Measurements from ENCODE around the gene CATSPER1.
"Not testable (repeated sequence)": the region's sequence is repeated elsewhere in the genome, so short reads cannot be mapped to it uniquely, and the experiment has no call there.

The CATSPER1 gene

DNA sequence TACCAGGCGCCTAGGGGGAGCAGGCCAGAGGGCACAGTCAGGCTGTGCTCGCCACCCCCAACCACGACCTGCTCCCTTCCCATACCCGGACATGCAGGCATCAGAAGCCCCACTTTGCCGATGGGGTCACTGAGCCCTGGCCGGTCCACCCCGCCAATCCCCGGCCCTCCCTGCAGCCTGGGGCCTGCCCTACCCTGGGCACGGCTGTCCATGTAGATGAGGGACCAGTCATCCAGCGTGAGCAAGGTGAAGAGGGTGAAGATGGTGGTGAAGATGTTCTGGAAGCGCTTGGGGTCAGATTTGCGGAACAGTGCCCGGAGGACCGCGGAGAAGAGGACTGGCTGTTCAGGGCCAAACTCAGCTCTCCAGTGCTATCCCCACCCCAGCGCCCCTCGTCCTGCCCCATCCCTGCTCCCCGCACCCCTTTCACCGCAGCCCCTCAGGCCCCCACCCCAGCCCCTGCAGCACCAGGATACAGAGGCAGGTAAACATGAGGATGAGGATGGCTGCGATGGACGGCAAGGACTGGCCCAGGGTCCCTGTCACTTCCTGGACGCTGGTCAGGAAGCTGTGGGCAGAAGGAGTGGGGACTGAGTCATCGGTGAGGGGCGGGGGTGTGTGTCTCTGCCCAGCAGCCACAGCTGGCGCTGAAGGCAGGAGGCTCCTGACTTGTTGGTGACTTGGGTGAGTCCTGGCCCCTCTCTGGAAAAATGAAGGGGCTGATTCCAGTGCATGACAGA, 5.5 kb downstream of the CATSPER1 start:
- FAIRE-seq = no peak

GRCh38 chr11:66020212-66020611, 6.1 kb downstream of the CATSPER1 start:
- FAIRE-seq = no peak

DNA sequence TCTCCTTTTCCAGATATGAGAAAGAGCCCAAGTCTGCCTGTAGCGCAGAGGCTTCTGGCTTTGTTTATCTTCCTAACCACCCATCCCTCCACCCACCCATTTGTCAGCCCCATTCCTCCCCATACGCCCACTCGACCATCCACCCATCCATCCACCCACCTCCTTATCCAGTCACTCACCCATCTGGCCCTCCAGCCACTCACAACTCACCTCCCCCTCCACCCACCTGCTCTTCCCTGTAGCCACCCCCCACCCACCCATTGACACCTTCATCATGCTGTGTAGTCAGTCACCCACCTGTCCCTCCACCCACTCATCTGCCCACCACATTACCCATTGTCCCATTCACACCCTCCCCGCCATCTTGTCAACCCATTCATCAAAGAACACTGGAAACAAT, 9.0 kb downstream of the CATSPER1 start:
- no peak for FAIRE-seq

GRCh38 chr11:66016793-66017177, 9.5 kb downstream of the CATSPER1 start:
- no peak for FAIRE-seq

DNA sequence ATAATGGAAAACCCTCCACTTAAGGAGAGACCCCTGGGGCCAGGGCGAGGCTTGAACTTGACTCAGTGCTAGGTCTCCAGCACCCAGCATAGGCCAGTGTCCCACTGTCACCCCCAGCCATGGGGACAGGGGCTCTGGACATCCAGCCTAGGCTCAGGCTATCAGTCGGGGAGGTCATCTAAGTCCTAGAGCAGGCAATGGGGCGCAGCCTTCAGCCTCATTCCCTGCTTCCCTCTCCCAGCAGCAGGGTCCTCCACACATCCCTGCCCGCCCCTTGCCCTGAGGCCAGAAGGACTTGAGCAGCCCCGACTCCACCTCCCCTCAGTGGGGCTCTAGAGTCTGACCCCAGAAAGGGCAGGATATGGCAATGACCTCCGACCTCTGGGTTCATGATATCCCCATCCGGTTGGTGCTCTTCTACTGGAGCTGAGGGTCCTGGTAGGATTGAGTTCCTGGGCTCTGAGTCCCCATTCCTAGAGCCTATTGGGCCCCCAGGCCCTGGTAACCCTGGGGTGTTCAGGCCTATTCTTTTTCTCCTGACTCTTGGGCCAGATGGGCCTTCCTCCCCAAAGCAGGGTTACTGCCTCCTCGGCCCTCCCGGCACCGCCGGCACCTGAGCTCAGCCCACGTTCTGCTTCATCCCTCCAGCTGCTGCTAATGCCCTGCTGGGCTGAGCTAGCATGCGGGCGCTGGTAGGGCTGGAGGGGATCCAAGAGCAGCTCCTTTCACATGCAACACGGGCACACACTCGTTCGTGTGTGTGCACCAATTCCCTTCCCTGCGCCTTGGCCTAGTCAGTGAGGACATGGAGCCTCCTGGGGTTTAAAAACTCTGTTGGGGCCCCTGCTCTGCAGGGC, 10.1 kb downstream of the CATSPER1 start:
- no peak for FAIRE-seq

- no peak for FAIRE-seq
These were observed 10.8 kb downstream of the CATSPER1 start for GRCh38 chr11:66015454-66015881.

GRCh38 chr11:66014804-66015453, 11.3 kb downstream of the CATSPER1 start:
- no peak for FAIRE-seq

GRCh38 chr11:66013762-66014100, 12.5 kb downstream of the CATSPER1 start:
- FAIRE-seq = no peak

- FAIRE-seq = no peak
These were observed 13.1 kb downstream of the CATSPER1 start for GRCh38 chr11:66012946-66013761.

DNA sequence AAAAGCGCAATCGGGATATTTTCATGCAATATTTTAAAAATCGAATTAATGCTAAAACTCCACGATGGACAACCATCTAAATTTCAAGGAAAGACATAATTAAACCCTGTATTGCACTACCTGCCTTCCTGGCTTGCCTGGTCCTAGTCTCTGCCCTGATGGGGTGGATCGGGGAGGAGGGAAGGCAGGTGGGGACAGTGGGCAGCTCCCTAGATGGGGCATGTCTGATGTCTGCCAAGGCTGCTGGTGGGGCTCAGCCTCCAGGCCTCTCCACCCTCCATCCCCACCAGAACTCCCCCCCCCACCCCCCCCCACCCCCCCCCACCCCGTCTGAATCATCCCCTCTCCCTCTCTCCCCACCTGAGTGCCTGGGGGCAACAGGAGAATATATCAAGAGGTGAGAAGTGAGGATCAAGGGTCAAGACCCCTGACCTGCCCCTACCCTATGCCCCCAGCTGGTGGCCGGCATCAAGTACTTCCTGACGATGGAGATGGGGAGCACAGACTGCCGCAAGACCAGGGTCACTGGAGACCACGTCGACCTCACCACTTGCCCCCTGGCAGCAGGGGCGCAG, 13.8 kb downstream of the CATSPER1 start:
- FAIRE-seq = no peak

GRCh38 chr11:66011785-66012303, 14.4 kb downstream of the CATSPER1 start, which contains the start of gene CST6:
TSS of gene CST6 (plus strand) at chr11:66012008. CDS start at chr11:66012045, 37 bp downstream.
- no peak for FAIRE-seq

DNA sequence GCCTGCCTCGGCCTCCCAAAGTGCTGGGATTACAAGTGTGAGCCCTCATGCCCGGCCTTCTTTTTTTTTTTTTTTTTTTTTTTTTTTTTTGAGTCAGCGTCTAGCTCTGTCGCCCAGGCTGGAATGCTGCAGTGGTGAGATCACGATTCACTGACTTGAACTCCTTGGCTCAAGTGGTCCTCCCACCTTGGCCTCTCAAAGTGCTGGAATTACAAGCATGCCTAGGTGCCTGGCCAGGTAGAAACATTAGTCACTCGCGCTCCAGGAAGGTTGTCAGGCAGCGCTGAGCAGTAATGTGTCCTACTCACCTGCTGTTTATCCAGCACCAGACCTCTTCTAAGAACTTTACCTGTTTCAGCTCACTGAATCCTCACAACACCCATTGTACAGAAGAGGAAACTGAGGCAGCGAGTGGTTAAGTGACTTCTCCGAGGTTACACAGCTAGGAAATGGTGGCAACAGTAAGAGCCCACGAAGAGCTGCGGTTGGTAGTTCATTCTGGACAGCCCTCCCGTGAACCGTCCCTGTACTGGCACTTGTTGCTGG, 15.0 kb downstream of the CATSPER1 start:
- no peak for FAIRE-seq

DNA sequence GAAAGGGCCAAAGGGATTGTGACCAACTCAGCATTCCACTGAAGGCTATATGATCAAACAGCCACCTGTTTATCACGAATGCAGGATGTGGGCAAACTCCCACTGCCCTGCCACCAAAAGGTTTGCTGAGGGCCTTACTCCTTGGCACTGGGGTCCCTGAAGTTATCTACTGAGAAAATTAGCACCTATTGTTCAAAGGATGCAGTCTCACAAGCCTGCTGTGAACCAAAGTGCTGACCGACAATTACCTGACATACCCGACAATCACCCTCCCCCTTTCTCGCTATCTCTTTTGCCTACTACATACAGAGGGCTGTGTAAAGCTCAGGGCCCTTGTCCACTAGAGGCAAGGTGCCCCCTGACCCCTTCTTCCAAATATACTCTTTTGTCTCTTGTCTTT, 16.2 kb downstream of the CATSPER1 start:
- FAIRE-seq = not testable (repeated sequence)

GRCh38 chr11:66008468-66009101, 17.7 kb downstream of the CATSPER1 start:
- no peak for FAIRE-seq

GRCh38 chr11:66008095-66008467, 18.2 kb downstream of the CATSPER1 start:
- no peak for FAIRE-seq

GRCh38 chr11:66007201-66007634, 19.1 kb downstream of the CATSPER1 start:
- FAIRE-seq = no peak

DNA sequence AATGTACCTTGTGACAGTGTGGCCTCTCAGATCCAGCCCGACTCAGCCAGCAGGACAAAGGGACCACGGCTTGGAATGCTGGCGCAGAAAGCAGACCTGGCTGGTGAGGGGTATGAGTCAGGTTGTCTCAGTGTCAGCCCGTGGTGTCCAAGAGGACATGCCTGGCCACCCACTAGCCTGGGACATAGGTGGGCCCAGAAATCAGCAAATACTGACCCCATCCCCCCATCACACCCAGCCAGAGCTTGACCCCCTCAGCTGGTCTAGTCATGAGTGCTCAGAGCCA, 19.4 kb downstream of the CATSPER1 start:
- no peak for FAIRE-seq

DNA sequence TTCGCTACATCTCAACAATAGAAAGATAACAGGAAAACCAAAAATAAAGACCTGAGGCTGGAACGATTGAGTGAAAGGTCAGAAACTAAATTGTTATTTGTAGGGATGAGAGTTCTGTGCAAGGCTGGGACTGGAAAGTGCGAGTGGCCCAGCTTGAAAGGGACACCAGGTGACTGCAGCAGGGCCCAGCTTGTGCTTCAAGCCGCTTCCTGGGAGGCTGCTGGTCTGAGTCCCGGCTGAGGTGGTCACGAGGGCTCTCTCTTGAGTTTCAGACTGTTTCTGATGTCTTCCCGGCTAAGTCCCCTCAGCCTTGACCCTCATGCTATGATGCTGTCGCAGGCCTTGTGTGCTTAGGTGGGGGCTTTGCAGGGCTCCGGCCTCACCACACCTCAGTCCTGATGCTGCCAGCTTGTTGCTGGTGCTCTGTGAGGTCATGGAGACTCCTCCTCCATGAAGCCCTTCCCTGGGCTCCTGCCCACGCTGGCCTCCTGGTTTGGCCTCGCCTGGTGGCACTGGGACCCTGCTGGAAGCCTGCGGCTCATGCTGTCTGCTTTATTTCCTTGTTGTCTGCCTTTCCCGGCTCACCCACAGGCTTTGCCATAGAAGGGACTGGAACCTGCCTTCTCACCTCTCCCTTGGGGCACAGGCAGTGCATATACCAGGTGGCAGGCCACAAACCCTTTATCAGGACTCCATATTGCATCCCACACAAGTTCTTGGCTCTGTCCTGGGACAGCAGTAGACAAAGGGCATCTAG, 20.0 kb downstream of the CATSPER1 start:
- no peak for FAIRE-seq

DNA sequence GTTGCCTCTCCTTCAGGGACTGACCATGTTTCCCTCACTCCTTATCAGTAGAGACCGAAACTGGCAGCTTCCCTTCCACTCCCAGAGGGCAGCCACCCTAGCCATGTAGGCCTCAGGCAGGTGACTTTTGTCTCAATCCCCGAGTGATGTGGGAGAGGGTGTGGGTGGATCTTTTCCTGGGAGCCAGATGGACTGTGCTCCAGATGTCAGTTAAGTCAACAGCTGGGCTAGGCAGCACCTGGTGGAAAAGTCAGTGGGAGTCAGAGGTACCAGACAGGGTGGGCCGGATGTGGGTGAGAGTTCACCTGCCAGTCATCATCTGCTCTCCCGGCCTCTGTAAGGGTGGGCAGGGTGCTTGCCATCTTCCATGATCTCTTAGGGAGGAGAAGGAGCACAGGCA, 22.1 kb downstream of the CATSPER1 start:
- FAIRE-seq = no peak

GRCh38 chr11:66003291-66003690, 23.0 kb downstream of the CATSPER1 start:
- no peak for FAIRE-seq

Data from colon (tissue), 2 donors.